B cell (primary cell): ENCODE data around the gene CAMK2N1. TPM values are rescaled to one million over a fixed set of nuclear protein-coding genes. Genes with fewer than 3 reads are reported as not detected.

Source experiments
- ATAC-seq: fragments of 200-7000 bp; cut with Tn5 transposase; one replicate; pipeline ENCODE4 v1.10.0; 2021; ENCODE audit warnings: low read depth, mild to moderate bottlenecking, moderate number of reproducible peaks, moderate library complexity
- CTCF ChIA-PET: fragments of 350-600 bp; sonication (Branson Sonifier 250); formaldehyde crosslinking; loops from one replicate; lab custom pipeline; 2021; ENCODE audit warnings: antibody characterized with exemption, inconsistent platforms; lab: Charles Lee
- POLR2A ChIA-PET: fragments of 350-600 bp; sonication (Branson Sonifier 250); formaldehyde crosslinking; loops from one replicate; lab custom pipeline; 2021; ENCODE audit warnings: antibody characterized with exemption; lab: Charles Lee
- DNase-seq: peaks from one replicate; pipeline ENCODE4 v3.0.0; 2013
- H2AFZ ChIP-seq: 2 replicates; pipeline ENCODE4 v1.6.1; 2012; ENCODE audit warnings: mild to moderate bottlenecking, low read depth, low read length; ENCODE audit not compliant: insufficient read depth, poor library complexity, severe bottlenecking
- H3K27ac ChIP-seq, 2 donors: 1 replicate in 1 of 2; 2 replicates in 1 of 2; pipeline ENCODE4 v1.5.1; 2012 to 2013; ENCODE audit warnings: low read length in 2 of 2, mild to moderate bottlenecking in 2 of 2, moderate library complexity in 1 of 2
- H3K27me3 ChIP-seq, 4 experiments: fragments of 200-600 bp in 1 of 4; sonication (generic) in 1 of 4; replicated peaks in 1 of 4; 1 replicate in 2 of 4; 2 replicates in 2 of 4; pipeline versions ENCODE4 v1.6.1 to v1.7.0; 2013 to 2016; ENCODE audit warnings: low read length in 3 of 4, mild to moderate bottlenecking in 2 of 4, mixed read lengths in 1 of 4, moderate library complexity in 1 of 4; ENCODE audit not compliant: insufficient read depth in 4 of 4, control insufficient read depth in 3 of 4; ENCODE audit errors: control extremely low read depth in 1 of 4
- H3K36me3 ChIP-seq, 2 experiments: replicated peaks in 1 of 2; 1 replicate in 1 of 2; 2 replicates in 1 of 2; pipeline versions ENCODE4 v1.6.1 to v1.7.1; 2013; ENCODE audit warnings: low read length in 1 of 2; ENCODE audit not compliant: insufficient read depth in 2 of 2, control insufficient read depth in 1 of 2; ENCODE audit errors: control extremely low read depth in 1 of 2, extremely low read depth in 1 of 2
- H3K4me1 ChIP-seq, 2 donors: fragments of 200-600 bp in 1 of 2; sonication (generic) in 1 of 2; 1 replicate in 1 of 2; 2 replicates in 1 of 2; pipeline versions ENCODE4 v1.5.1 to v1.6.1; 2013 to 2017; ENCODE audit warnings: low read length in 2 of 2; ENCODE audit not compliant: control insufficient read depth in 2 of 2, insufficient read depth in 2 of 2
- H3K4me2 ChIP-seq: replicated peaks from 2 replicates; pipeline ENCODE3; 2012; ENCODE audit warnings: mild to moderate bottlenecking, low read depth, low read length; ENCODE audit not compliant: poor library complexity, severe bottlenecking
- H3K4me3 ChIP-seq, 5 experiments: fragments of 200-600 bp in 1 of 5; sonication (generic) in 1 of 5; 1 replicate in 3 of 5; 2 replicates in 2 of 5; pipeline versions ENCODE4 v1.5.1 to v1.7.0; 2011 to 2016; ENCODE audit warnings: low read length in 4 of 5, mild to moderate bottlenecking in 4 of 5, low read depth in 2 of 5, control low read depth in 1 of 5, moderate library complexity in 1 of 5; ENCODE audit not compliant: insufficient read depth in 1 of 5; ENCODE audit errors: control extremely low read depth in 1 of 5, extremely low read depth in 1 of 5
- H3K79me2 ChIP-seq: fragments of 200-600 bp; sonication (generic); one replicate; pipeline ENCODE4 v1.6.0; 2016; ENCODE audit warnings: low read length; ENCODE audit not compliant: control insufficient read depth, insufficient read depth
- H3K9ac ChIP-seq: fragments of 200-600 bp; sonication (generic); 2 replicates; pipeline ENCODE4 v1.6.1; 2017; ENCODE audit warnings: mild to moderate bottlenecking, low read length, moderate library complexity
- H3K9me3 ChIP-seq, 3 donors: one replicate each; pipeline versions ENCODE4 v1.6.1 to v1.7.1; 2013; ENCODE audit warnings: low read length in 2 of 3; ENCODE audit not compliant: control insufficient read depth in 2 of 3, insufficient read depth in 1 of 3; ENCODE audit errors: control extremely low read depth in 1 of 3
- H4K20me1 ChIP-seq: 2 replicates; pipeline ENCODE4 v1.6.0; 2012; ENCODE audit warnings: mild to moderate bottlenecking, low read length; ENCODE audit not compliant: insufficient read depth, control insufficient read depth, poor library complexity, severe bottlenecking
- H3K27ac Mint-ChIP-seq: one replicate; pipeline ENCODE4 v1.8.0; 2021; ENCODE audit warnings: mixed read lengths
- H3K27me3 Mint-ChIP-seq: one replicate; pipeline ENCODE4 v1.8.0; 2021; ENCODE audit warnings: mixed read lengths
- H3K4me1 Mint-ChIP-seq: one replicate; pipeline ENCODE4 v1.8.0; 2021; ENCODE audit warnings: mixed read lengths
- H3K4me3 Mint-ChIP-seq: one replicate; pipeline ENCODE4 v1.8.0; 2021; ENCODE audit warnings: mixed read lengths
- H3K9me3 Mint-ChIP-seq: one replicate; pipeline ENCODE4 v1.8.0; 2022; ENCODE audit warnings: mixed read lengths; ENCODE audit not compliant: insufficient read depth
- CTCF ChIP-seq: fragments of 200-600 bp; IDR thresholded peaks from one replicate; pipeline ENCODE4 v1.8.0; 2022; ENCODE audit warnings: antibody characterized with exemption, mild to moderate bottlenecking
- EZH2 ChIP-seq: IDR thresholded peaks from 2 replicates; pipeline ENCODE4 v1.6.1; 2012; ENCODE audit warnings: borderline replicate concordance, low read depth, mild to moderate bottlenecking, moderate library complexity, low read length; ENCODE audit not compliant: insufficient read depth, poor library complexity, severe bottlenecking
- WGBS: methylation state at CpG from one replicate; pipeline ENCODE4 v1.1.5; 2013; ENCODE audit warnings: missing lambda C conversion rate; ENCODE audit not compliant: insufficient coverage; 5-methylcytosine and 5-hydroxymethylcytosine counted together
- intact Hi-C: fragments of 100-400 bp; cut with micrococcal nuclease; formaldehyde crosslinking; loops from one replicate; pipeline ENCODE4 v1.10.0; 2022
- polyA plus RNA-seq: library from polyadenylated mRNA; depleted of rRNA; stranded (reverse); fragments of >200 nt; gene quantifications from 2 replicates; pipeline ENCODE4 v1.2.3, GENCODE V29; 2012
- total RNA-seq, 2 donors: library from RNA; stranded (reverse); fragments of 120-200 nt in 1 of 2; gene quantifications; 1 replicate in 1 of 2; 2 replicates in 1 of 2; pipeline versions ENCODE4 v1.2.3 to v1.2.4, GENCODE V29; 2013 to 2022

The CAMK2N1 gene
- total and polyA plus RNA-seq, 2 donors (not counting 1 experiment from before 2014, with no cell fraction given) = 0.49 to 6.0 TPM

DNA sequence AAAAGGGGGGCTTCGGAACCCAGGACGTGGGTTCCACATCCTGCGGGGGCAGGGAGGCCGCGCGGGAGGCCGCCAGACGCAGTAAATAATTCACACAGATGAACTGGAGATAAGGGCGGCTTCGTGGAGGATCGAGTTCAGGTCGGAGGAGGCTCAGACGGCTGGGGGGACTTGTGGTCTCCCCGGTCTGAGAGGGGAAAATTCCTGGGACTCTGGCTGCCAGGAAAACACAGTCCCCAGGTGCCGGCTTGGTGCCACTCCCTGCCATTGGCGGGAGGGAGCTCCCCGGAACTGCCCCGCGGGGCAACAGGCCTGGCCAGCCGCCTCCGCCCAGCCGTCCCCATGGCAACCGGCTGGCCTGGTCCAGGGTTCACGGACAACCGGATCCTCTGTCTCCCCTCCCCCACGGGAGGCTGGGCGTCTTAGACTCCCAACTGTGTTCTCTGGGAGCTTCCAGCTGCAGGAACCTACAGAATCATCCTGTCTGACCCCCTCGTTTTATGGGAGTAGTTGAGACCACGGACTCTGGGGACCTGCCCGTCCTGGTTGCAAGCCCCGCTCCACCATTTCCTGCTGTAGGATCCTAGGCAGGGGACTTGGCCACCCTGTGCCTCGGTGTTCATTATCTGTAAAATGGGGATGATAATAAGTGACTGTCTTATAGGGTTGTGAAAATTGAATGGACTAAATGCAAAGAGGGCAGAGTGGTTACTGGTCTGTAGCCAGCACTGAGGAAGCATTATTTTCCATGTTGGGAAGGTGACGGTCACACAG, 9.6 kb downstream of the CAMK2N1 start:
- POLR2A ChIA-PET = no interaction called here
- peaks cover 0 to 11% (median 0%) of the 10 kb centered on the region in 3 donors for H3K9me3 ChIP-seq
- DNase-seq (no peak), ATAC-seq (no peak)
- peaks cover 6% of the 10 kb centered on the region for H3K4me1 Mint-ChIP-seq
- no peaks in the 10 kb centered on the region for H3K79me2 ChIP-seq
- no peak overlapping the region for H3K4me2 ChIP-seq
- no peak overlapping the region for H3K4me3 ChIP-seq
- H3K27ac ChIP-seq = no peak overlapping the region
- peaks cover 69% of the 10 kb centered on the region for H3K27me3 Mint-ChIP-seq
- H3K4me1 ChIP-seq = peaks cover 0 to 3% of the 10 kb centered on the region in 2 donors
- no peak overlapping the region for H3K27ac Mint-ChIP-seq
- no peak overlapping the region for H2AFZ ChIP-seq
- TF ChIP-seq CTCF (no peak), EZH2 (no peak)
- WGBS = 9% methylated on average over 32 of the region's 33 CpGs
- no peak overlapping the region for H3K9ac ChIP-seq
- no peaks in the 10 kb centered on the region for H3K36me3 ChIP-seq
- CTCF ChIA-PET = interaction anchor here (0.6 kb wide), 1 partner anchor 36 kb away, joined by 3 read pairs; no protein-coding TSS in a partner anchor
- H3K27me3 ChIP-seq = peaks cover 0 to 67% (median 18%) of the 10 kb centered on the region in 4 experiments
- intact Hi-C loops = no loop called here
- H3K4me3 Mint-ChIP-seq = no peak overlapping the region
- H3K9me3 Mint-ChIP-seq = no peaks in the 10 kb centered on the region
- no peaks in the 10 kb centered on the region for H4K20me1 ChIP-seq

- peaks cover 0 to 3% of the 10 kb centered on the region in 2 donors for H3K4me1 ChIP-seq
- intact Hi-C loops = no loop called here
- no peak overlapping the region for H2AFZ ChIP-seq
- ChIA-PET CTCF (no interaction called here), POLR2A (no interaction called here)
- WGBS = 61% methylated on average over 5 of the region's 7 CpGs
- no peak overlapping the region for H3K4me2 ChIP-seq
- ATAC-seq = no peak
- H3K4me1 Mint-ChIP-seq = peaks cover 6% of the 10 kb centered on the region
- no peak overlapping the region for H3K4me3 Mint-ChIP-seq
- H3K4me3 ChIP-seq = no peak overlapping the region
- no peak for DNase-seq
- H3K9ac ChIP-seq = no peak overlapping the region
- no peak overlapping the region for H3K27ac ChIP-seq
- H4K20me1 ChIP-seq = no peaks in the 10 kb centered on the region
- peaks cover 0 to 60% (median 18%) of the 10 kb centered on the region in 4 experiments for H3K27me3 ChIP-seq
- H3K27me3 Mint-ChIP-seq = peaks cover 62% of the 10 kb centered on the region
- H3K9me3 ChIP-seq = peaks cover 0 to 11% (median 0%) of the 10 kb centered on the region in 3 donors
- TF ChIP-seq CTCF = no peak
- no peak overlapping the region for H3K27ac Mint-ChIP-seq
- H3K9me3 Mint-ChIP-seq = no peaks in the 10 kb centered on the region
- no peaks in the 10 kb centered on the region for H3K36me3 ChIP-seq
- H3K79me2 ChIP-seq = no peaks in the 10 kb centered on the region
Observed at GRCh38 chr1:20474996-20475395, 11.0 kb downstream of the CAMK2N1 start.
